ENCODE data around the gene COL6A2. TPM values are rescaled to one million over a fixed set of nuclear protein-coding genes. Genes with fewer than 3 reads are reported as not detected.

The COL6A2 gene
- 378 TPM for total RNA-seq (ENCODE audit: unreplicated experiment)
- long read RNA-seq, transcript COL6A2-201 (28 exons, 3,461 nt): major isoform, 15 of 49 reads
- long read RNA-seq, partial matches to known transcripts: 20 of 49 reads
- long read RNA-seq, other reads (novel, unspliced or antisense): 13 of 49 reads

DNA sequence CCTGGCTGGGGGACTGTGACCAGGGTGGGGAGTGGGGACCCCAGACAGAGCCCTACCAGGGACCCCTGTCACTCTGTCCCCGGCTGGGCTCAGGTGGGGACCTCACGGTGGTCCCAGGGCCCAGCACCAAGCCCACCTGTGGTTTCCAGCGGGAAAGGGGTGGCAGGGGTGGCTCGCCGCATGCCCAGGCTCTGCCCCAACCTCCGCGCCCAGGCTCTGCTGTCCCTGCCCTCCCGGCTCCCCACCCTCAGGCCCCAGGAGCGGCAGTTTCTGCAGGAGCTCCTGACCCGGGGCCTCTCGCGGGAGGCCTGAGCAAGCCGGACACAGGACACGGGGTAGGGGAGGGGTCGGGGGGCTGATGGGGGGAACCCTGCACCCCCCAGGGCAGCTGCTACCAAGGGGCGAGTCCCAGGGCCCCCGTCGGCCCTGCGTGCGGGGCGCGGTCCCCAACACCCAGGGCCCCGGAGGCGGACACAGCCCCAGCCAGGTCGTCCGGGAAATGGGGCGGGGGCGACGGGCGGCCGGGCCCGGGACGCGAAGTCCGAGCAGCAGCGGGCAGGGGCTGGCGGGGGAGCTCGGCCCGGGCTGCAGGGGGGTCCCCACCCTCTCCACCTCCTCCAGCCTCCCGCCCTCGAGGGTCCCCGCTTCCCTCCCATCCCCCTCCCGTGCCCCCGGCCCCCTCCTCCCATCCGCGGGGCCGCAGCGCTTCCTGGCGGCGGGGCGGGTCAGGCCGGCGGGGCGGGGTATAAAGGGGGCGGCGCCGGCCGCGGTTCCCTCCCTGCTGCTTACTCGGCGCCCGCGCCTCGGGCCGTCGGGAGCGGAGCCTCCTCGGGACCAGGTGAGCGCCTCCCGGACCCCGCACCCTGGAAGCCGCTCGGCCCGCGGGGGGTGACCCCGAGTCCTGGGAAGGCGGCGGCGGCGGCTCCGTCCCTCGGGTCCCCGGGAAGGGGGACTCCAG is at the start of gene COL6A2:
Gene COL6A2, plus strand, starts transcription at position 777 of the 958 bp plus-strand sequence.
- TF ChIP-seq, protein P1, sequence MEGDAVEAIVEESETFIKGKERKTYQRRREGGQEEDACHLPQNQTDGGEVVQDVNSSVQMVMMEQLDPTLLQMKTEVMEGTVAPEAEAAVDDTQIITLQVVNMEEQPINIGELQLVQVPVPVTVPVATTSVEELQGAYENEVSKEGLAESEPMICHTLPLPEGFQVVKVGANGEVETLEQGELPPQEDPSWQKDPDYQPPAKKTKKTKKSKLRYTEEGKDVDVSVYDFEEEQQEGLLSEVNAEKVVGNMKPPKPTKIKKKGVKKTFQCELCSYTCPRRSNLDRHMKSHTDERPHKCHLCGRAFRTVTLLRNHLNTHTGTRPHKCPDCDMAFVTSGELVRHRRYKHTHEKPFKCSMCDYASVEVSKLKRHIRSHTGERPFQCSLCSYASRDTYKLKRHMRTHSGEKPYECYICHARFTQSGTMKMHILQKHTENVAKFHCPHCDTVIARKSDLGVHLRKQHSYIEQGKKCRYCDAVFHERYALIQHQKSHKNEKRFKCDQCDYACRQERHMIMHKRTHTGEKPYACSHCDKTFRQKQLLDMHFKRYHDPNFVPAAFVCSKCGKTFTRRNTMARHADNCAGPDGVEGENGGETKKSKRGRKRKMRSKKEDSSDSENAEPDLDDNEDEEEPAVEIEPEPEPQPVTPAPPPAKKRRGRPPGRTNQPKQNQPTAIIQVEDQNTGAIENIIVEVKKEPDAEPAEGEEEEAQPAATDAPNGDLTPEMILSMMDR (IDR thresholded peaks at IDR 0.05; ENCODE audit: unreplicated experiment): peak; percentile 37
- peaks cover 28% of the 10 kb centered on the region for H3K36me3 Mint-ChIP-seq (ENCODE audit: low read depth, unreplicated experiment)
- peak; percentile 76 for DNase-seq (ENCODE audit: low spot score)
- peak within 1 kb of the TSS; percentile 95 for H3K4me3 Mint-ChIP-seq (ENCODE audit: unreplicated experiment)
- peak within 1 kb of the TSS; percentile 84 for H3K27ac Mint-ChIP-seq (ENCODE audit: unreplicated experiment)
- peaks cover 22% of the 10 kb centered on the region for H3K27me3 Mint-ChIP-seq (ENCODE audit: unreplicated experiment)
- peaks cover 5% of the 10 kb centered on the region for H3K9me3 Mint-ChIP-seq (ENCODE audit: unreplicated experiment)
- H3K4me1 Mint-ChIP-seq (ENCODE audit: unreplicated experiment): peaks cover 13% of the 10 kb centered on the region

DNA sequence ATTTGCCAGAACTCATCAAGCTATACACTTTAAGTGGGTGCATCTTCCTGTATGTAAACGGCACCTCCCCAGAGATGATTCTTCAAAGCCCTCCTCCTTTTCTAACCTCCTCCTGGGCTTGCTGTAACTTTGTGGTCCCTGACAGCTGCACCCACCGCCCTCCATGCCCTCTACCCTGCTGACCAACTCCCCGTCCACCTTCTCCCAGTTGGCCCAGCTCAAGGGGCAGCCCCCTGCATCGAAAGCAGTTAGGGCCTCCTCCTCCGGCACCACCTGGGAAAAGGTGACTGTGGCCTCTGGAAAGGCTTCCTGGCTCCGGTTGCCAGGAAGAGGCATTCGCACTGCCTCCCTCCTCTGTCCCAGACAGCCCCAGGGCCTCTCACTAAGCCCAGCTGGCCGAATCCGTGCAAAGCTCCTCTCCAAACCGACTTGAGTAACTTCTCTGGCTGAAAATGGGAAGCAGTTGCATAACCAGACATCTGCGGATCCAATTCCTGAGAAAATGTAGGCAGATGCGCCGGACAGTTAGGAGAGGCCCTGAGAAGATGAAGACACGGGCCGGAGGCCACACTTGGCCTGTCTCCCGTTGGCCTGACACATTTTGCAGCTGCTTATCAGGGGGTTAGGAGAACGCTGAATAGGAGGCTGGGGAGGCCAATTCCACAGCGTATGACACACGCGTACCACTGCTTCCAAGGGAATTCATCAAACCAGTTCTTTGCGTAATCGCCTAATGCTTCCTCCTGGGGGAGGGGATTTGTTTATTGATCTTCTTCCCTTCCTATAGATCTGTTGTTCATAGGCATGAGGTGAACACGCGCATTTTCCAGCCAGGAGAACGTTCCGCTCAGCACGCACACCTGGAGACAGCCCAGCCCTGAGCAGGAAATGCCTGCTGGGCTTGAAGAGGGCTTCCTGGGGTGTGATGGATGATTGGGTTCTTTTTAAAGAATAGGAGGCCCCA is 48.7 kb upstream of the COL6A2 start:
- TF ChIP-seq, protein P1 (IDR thresholded peaks at IDR 0.05; ENCODE audit: unreplicated experiment): no peak
- H3K4me1 Mint-ChIP-seq (ENCODE audit: unreplicated experiment): peaks cover 4% of the 10 kb centered on the region
- H3K27me3 Mint-ChIP-seq (ENCODE audit: unreplicated experiment): peaks cover 3% of the 10 kb centered on the region
- no peaks in the 10 kb centered on the region for H3K9me3 Mint-ChIP-seq (ENCODE audit: unreplicated experiment)
- no peak for DNase-seq (ENCODE audit: low spot score)
- no peak overlapping the region for H3K27ac Mint-ChIP-seq (ENCODE audit: unreplicated experiment)
- peaks cover 4% of the 10 kb centered on the region for H3K36me3 Mint-ChIP-seq (ENCODE audit: low read depth, unreplicated experiment)
- no peak overlapping the region for H3K4me3 Mint-ChIP-seq (ENCODE audit: unreplicated experiment)

DNA sequence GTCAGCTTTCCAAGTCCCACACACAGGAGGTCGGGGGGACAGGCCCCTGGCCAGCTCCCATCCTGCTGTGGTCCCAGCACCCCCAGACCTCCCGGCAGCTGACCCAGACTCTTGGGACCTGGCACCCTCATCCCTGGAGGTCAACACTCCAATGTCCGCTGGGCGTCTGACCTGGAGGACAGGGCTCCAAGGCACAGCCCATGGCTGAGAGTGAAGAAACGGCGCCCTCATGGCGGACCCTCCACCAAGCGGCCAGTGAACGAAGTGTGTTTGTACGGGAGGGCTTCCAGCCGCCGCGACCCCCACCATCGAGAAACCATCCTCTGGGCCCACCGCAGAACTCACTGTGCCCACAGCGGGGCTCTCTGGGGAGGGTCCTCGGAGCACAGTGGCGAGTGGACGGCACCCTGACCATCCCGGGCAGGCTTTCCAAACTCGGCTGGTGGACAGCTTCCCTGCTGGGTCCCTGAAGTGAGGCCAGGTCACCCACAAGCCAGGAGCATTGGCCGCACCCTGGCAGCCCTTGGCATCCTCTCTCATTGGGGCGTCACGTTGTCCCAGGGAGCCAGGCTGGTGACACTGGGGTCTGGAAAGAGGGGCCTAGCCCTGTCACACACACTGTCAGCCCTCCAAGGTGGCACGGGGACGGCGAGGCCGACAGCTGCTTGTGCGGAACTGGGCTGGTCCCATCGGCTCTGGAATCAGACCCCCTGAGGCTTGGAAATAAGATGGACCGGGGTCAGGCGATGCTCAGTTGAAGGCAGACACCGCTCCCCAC is 47.8 kb upstream of the COL6A2 start:
- no peak overlapping the region for H3K27ac Mint-ChIP-seq (ENCODE audit: unreplicated experiment)
- H3K36me3 Mint-ChIP-seq (ENCODE audit: low read depth, unreplicated experiment): peaks cover 4% of the 10 kb centered on the region

DNA sequence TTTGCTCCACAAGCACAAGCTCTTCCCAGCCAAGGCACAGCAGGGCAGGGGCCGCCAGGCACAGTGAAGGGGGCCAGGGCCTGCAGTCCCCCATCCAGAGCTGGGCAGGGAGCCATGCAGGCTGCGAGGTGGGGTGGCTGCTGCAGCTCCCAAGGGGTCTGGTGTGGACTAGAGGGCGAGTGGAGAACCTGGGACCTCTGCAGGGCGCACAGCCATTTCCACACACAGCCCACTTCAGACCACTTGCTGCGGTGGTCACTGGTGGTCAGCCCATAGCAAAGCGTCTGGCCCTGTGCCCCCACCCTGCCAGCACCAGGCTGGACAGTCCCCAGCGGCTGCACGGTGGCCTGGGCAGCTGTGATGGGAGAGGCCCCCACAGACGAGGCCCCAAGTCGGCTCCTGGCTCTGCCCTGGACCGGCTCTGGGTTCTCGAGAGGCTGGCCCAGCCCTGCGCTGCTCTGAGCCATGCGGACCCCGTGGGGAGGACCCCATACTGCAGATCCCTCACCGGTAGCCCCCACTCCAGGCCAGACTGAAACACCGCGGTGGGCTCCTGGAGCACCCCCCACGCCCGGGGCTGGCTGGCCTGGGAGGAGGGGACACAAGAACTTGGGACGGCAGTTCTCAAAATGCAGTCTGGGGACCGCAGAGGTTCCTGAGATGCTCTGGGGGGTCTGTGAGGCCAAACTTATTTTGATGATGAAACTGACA is 47.1 kb upstream of the COL6A2 start:
- no peak overlapping the region for H3K27ac Mint-ChIP-seq (ENCODE audit: unreplicated experiment)
- no peak for DNase-seq (ENCODE audit: low spot score)
- no peaks in the 10 kb centered on the region for H3K9me3 Mint-ChIP-seq (ENCODE audit: unreplicated experiment)
- peaks cover 4% of the 10 kb centered on the region for H3K4me1 Mint-ChIP-seq (ENCODE audit: unreplicated experiment)
- no peak overlapping the region for H3K4me3 Mint-ChIP-seq (ENCODE audit: unreplicated experiment)
- peaks cover 4% of the 10 kb centered on the region for H3K36me3 Mint-ChIP-seq (ENCODE audit: low read depth, unreplicated experiment)
- TF ChIP-seq, protein P1 (IDR thresholded peaks at IDR 0.05; ENCODE audit: unreplicated experiment): no peak
- peaks cover 5% of the 10 kb centered on the region for H3K27me3 Mint-ChIP-seq (ENCODE audit: unreplicated experiment)

More for the DNA sequence above, 47.8 kb upstream of the COL6A2 start:
- peaks cover 4% of the 10 kb centered on the region for H3K4me1 Mint-ChIP-seq (ENCODE audit: unreplicated experiment)
- H3K9me3 Mint-ChIP-seq (ENCODE audit: unreplicated experiment): no peaks in the 10 kb centered on the region
- H3K27me3 Mint-ChIP-seq (ENCODE audit: unreplicated experiment): peaks cover 5% of the 10 kb centered on the region
- H3K4me3 Mint-ChIP-seq (ENCODE audit: unreplicated experiment): no peak overlapping the region
- TF ChIP-seq, protein P1 (IDR thresholded peaks at IDR 0.05; ENCODE audit: unreplicated experiment): no peak
- DNase-seq (ENCODE audit: low spot score): no peak
